ENCODE measurements around the gene INTS11. TPM values are rescaled to one million over a fixed set of nuclear protein-coding genes. Genes with fewer than 3 reads are reported as not detected.

The INTS11 gene
- polyA plus RNA-seq, 1 experiment, result 52.8 TPM

- Histone ChIP-seq H3K27me3 (ENCODE audit: control insufficient read depth, insufficient read depth, low read length) (no peaks in the 10 kb centered on the region), H3K9me3 (ENCODE audit: control insufficient read depth, insufficient read depth, low read length) (no peaks in the 10 kb centered on the region), H3K27ac (ENCODE audit: low read depth, low read length) (no peak overlapping the region), H3K4me3 (ENCODE audit: low read depth, low read length) (no peak overlapping the region)
- ChIA-PET CTCF (no interaction called here), POLR2A (no interaction called here)
- no peak for TF ChIP-seq CTCF (IDR thresholded peaks at IDR 0.05; ENCODE audit: low read depth, low read length)
- no peak for DNase-seq (ENCODE audit: low read depth, low spot score)
These were observed 11.8 kb downstream of the INTS11 start for GRCh38 chr1:1312450-1313314.

- Histone ChIP-seq H3K9me3 (ENCODE audit: control insufficient read depth, insufficient read depth, low read length) (no peaks in the 10 kb centered on the region; the same call in 1 of the 2 replicates), H3K27me3 (ENCODE audit: control insufficient read depth, insufficient read depth, low read length) (no peaks in the 10 kb centered on the region), H3K27ac (ENCODE audit: low read depth, low read length) (no peak overlapping the region), H3K4me3 (ENCODE audit: low read depth, low read length) (no peak overlapping the region)
- no peak for DNase-seq (ENCODE audit: low read depth, low spot score)
- ChIA-PET POLR2A (interaction anchor here (1.1 kb wide), 1 partner anchor 60 kb away, joined by 3 read pairs; no protein-coding TSS in a partner anchor), CTCF (no interaction called here)
- TF ChIP-seq CTCF (IDR thresholded peaks at IDR 0.05; ENCODE audit: low read depth, low read length), result no peak
These were observed 13.1 kb downstream of the INTS11 start for GRCh38 chr1:1311107-1312104.

GRCh38 chr1:1310476-1311053 is 13.9 kb downstream of the INTS11 start:
- no peak for TF ChIP-seq CTCF (IDR thresholded peaks at IDR 0.05; ENCODE audit: low read depth, low read length)
- POLR2A ChIA-PET, result interaction anchor here (1.1 kb wide), 1 partner anchor 61 kb away, joined by 3 read pairs; no protein-coding TSS in a partner anchor
- H3K27me3 ChIP-seq (ENCODE audit: control insufficient read depth, insufficient read depth, low read length), result no peaks in the 10 kb centered on the region
- H3K9me3 ChIP-seq (ENCODE audit: control insufficient read depth, insufficient read depth, low read length), result no peaks in the 10 kb centered on the region; the same call in 1 of the 2 replicates
- H3K4me3 ChIP-seq (ENCODE audit: low read depth, low read length), result no peak overlapping the region
- CTCF ChIA-PET, result no interaction called here
- no peak for DNase-seq (ENCODE audit: low read depth, low spot score)
- no peak overlapping the region for H3K27ac ChIP-seq (ENCODE audit: low read depth, low read length)

- DNase-seq (ENCODE audit: low read depth, low spot score), result no peak
- no peak for TF ChIP-seq CTCF (IDR thresholded peaks at IDR 0.05; ENCODE audit: low read depth, low read length)
- Histone ChIP-seq H3K27ac (ENCODE audit: low read depth, low read length) (no peak overlapping the region), H3K9me3 (ENCODE audit: control insufficient read depth, insufficient read depth, low read length) (no peaks in the 10 kb centered on the region; the same call in 1 of the 2 replicates), H3K27me3 (ENCODE audit: control insufficient read depth, insufficient read depth, low read length) (no peaks in the 10 kb centered on the region), H3K4me3 (ENCODE audit: low read depth, low read length) (peak overlapping the region; percentile 70; the same call in 1 of the 2 replicates)
- ChIA-PET CTCF (no interaction called here), POLR2A (no interaction called here)
These were observed 14.4 kb downstream of the INTS11 start for GRCh38 chr1:1310109-1310385.
